Small intestine (tissue), 7 donors: ENCODE results near the gene FEZF1. TPM values are rescaled to one million over a fixed set of nuclear protein-coding genes. Genes with fewer than 3 reads are reported as not detected.

Source experiments
- DNase-seq, 2 donors: peaks; one replicate each; pipeline versions ENCODE4 v3.0.0 to v3.0.0-alpha.2; 2013
- FAIRE-seq: peaks from 2 replicates; lab custom pipeline; 2012; peaks lifted over from hg19 to GRCh38; lab: Jason Lieb, UNC
- H3K27ac ChIP-seq, 3 donors: one replicate each; pipeline ENCODE4 v1.5.1; 2013; ENCODE audit warnings: low read length in 2 of 3, mild to moderate bottlenecking in 2 of 3, control low read depth in 1 of 3, inconsistent platforms in 1 of 3, low read depth in 1 of 3, moderate library complexity in 1 of 3
- H3K27me3 ChIP-seq, 3 donors: one replicate each; pipeline ENCODE4 v1.6.1; 2013; ENCODE audit warnings: low read length in 3 of 3, inconsistent platforms in 1 of 3; ENCODE audit not compliant: control insufficient read depth in 3 of 3, insufficient read depth in 3 of 3
- H3K36me3 ChIP-seq, 3 donors: one replicate each; pipeline ENCODE4 v1.6.1; 2013; ENCODE audit warnings: low read length in 3 of 3, inconsistent platforms in 1 of 3, low read depth in 1 of 3, mild to moderate bottlenecking in 1 of 3, moderate library complexity in 1 of 3; ENCODE audit not compliant: control insufficient read depth in 3 of 3, insufficient read depth in 2 of 3
- H3K4me1 ChIP-seq, 3 donors: one replicate each; pipeline ENCODE4 v1.6.1; 2013; ENCODE audit warnings: low read length in 2 of 3, inconsistent platforms in 1 of 3, low read depth in 1 of 3, mild to moderate bottlenecking in 1 of 3, moderate library complexity in 1 of 3; ENCODE audit not compliant: control insufficient read depth in 3 of 3, insufficient read depth in 2 of 3
- H3K4me3 ChIP-seq, 3 donors: one replicate each; pipeline ENCODE4 v1.5.1; 2013; ENCODE audit warnings: low read length in 3 of 3, control low read depth in 1 of 3, inconsistent platforms in 1 of 3, low read depth in 1 of 3, mild to moderate bottlenecking in 1 of 3, moderate library complexity in 1 of 3
- H3K9me3 ChIP-seq, 2 donors: one replicate each; pipeline ENCODE4 v1.6.1; 2013; ENCODE audit warnings: low read depth in 1 of 2, low read length in 1 of 2; ENCODE audit not compliant: control insufficient read depth in 2 of 2, insufficient read depth in 1 of 2
- WGBS, 3 donors: extraction: QIAGEN DNeasy Blood & Tissue Kit; methylation state at CpG; one replicate each; pipeline ENCODE4 v1.1.7; 2013; 5-methylcytosine and 5-hydroxymethylcytosine counted together
- polyA plus RNA-seq, 4 donors: library from polyadenylated mRNA; stranded (reverse) in 3 of 4; unstranded in 1 of 4; fragments of 200-250 nt in 3 of 4; fragments of 120-200 nt in 1 of 4; gene quantifications; one replicate each; pipeline versions ENCODE4 v1.2.1 to v1.2.3, GENCODE V29; 2013
- donor health status: healthy with polysubstance abuse.
- donor health status: control.
- donor health status: control.
- donor health status: Bipolar disorder and iron deficiency.
- donor health status: healthy.

FEZF1 gene
- polyA plus RNA-seq, 4 donors, result not detected

DNA sequence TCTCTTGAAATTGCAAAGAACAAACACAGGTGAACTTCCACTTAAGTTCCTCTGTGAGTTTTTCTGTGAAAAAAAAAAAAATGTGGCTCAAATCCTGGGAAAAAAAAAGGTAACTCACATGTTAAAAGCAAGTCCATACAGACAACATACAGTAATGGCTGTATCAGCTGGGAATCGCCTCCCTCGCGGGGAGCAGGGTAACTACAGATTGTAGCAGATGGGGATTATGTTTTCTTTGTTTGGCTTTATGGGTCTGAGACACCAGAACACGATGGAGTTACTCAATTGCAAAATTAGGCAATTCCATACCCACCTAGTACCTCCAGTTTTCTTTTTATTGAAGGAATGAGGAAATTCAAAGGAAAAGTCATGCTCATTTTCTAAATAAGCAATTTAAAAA, 42.3 kb downstream of the FEZF1 start:
- DNase-seq (no peak), FAIRE-seq (no peak)
- Histone ChIP-seq H3K27me3 (peaks cover 0 to 2% (median 0%) of the 10 kb centered on the region in 3 donors), H3K4me3 (no peak overlapping the region), H3K27ac (no peak overlapping the region), H3K9me3 (no peaks in the 10 kb centered on the region), H3K4me1 (no peaks in the 10 kb centered on the region), H3K36me3 (no peaks in the 10 kb centered on the region)
- whole genome bisulfite sequencing, 3 donors, result 24 to 42% (median 35%) methylated on average over 4 of the region's 4 CpGs

DNA sequence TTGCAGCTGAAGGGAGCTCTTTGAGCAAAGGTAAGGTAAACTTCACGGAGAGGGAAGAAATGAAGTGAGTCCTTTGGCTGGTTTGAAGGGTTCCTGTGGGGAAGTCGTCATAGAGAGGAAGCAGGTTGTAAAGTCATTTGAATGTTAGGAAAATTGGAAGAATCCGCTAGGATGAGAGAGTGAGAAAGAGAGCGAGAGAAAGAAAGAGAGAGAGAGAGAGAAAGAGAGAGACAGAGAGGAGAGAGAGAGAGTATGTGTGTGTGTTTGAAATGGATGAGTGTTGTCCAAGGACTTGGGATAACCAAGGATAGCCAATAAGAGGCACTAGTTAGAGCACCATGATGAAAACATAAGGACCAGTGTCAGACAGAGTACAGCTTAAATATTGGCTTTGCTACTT, 43.1 kb downstream of the FEZF1 start:
- FAIRE-seq, result no peak
- 55 to 61% (median 55%) methylated on average over 4 of the region's 4 CpGs for WGBS, 3 donors

DNA sequence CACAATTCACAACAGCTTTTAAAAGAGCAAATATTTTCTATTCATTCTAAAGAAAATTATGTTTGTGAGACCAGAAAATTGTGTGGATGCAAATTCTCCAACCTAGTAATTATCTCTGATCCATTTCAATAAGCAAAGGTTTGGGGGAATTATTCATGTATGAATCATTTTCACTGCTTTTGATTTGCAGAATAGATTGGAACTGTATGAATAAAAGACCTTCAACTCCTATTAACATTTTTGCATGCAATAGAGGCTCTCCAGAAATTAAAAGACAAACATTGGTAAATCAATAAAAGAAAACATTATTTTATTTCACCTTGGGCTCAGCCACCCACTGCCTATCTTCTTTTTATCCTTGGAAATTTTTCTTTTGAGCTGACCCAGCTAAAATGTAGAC, 43.5 kb downstream of the FEZF1 start:
- Histone ChIP-seq H3K4me3 (no peak overlapping the region), H3K27me3 (peaks cover 0 to 2% (median 0%) of the 10 kb centered on the region in 3 donors), H3K4me1 (no peaks in the 10 kb centered on the region), H3K27ac (no peak overlapping the region), H3K36me3 (no peaks in the 10 kb centered on the region), H3K9me3 (no peaks in the 10 kb centered on the region)
- no peak for FAIRE-seq
- DNase-seq, result no peak

More for the DNA sequence above, 43.1 kb downstream of the FEZF1 start:
- no peaks in the 10 kb centered on the region for H3K9me3 ChIP-seq
- no peaks in the 10 kb centered on the region for H3K4me1 ChIP-seq
- no peaks in the 10 kb centered on the region for H3K36me3 ChIP-seq
- no peak overlapping the region for H3K27ac ChIP-seq
- H3K4me3 ChIP-seq, result no peak overlapping the region
- DNase-seq, result no peak
- peaks cover 0 to 2% (median 0%) of the 10 kb centered on the region in 3 donors for H3K27me3 ChIP-seq

DNA sequence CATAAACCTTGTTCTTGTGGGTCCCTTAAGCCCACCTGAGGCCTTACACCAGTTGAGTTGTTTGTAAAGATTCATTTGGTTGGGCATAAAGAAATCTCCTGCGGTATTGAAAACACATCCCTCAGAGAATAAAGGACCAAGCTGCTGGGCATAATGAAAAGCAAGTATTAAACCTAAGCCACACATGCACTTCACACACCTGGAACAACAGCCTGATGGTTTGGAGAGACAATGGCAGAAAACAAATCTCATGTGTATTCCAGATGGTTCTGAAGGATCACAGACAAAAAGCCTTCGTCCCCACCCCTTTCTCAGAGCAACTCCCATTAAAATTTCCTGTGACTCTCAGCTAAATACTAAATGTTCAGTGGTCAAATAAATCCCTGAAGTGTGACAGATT, 44.2 kb downstream of the FEZF1 start:
- H3K27me3 ChIP-seq, result peaks cover 0 to 2% (median 0%) of the 10 kb centered on the region in 3 donors
- no peak for DNase-seq
- H3K27ac ChIP-seq, result no peak overlapping the region
- no peaks in the 10 kb centered on the region for H3K4me1 ChIP-seq
- no peak overlapping the region for H3K4me3 ChIP-seq
- no peaks in the 10 kb centered on the region for H3K9me3 ChIP-seq
- FAIRE-seq, result no peak
- 42 to 57% (median 51%) methylated on average over 2 of the region's 2 CpGs for WGBS, 3 donors
- H3K36me3 ChIP-seq, result no peaks in the 10 kb centered on the region

DNA sequence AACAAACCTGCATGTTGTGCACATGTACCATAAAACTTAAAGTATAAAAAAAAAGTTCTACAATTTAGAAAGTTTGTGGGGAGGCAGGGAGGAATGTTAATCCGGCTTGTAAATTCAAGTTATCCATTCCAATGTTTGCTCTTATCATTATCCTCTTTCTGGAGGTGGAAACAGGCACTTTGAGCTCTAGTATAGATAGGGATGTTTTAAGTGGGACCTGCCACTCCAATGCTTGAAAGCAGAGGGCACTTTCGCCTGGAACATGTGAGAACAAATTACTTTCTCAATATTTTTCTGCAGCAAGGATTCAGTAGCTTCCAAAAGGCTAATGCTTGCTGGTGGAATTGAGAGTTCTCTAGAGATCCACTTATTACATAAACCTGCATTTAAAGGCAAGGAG, 45.6 kb downstream of the FEZF1 start:
- Histone ChIP-seq H3K27me3 (peaks cover 0 to 2% (median 0%) of the 10 kb centered on the region in 3 donors), H3K4me3 (no peak overlapping the region), H3K27ac (no peak overlapping the region), H3K4me1 (no peaks in the 10 kb centered on the region), H3K36me3 (no peaks in the 10 kb centered on the region), H3K9me3 (no peaks in the 10 kb centered on the region)
- no peak for FAIRE-seq
- WGBS, 3 donors, result 35 to 52% (median 51%) methylated on average over 2 of the region's 2 CpGs
- no peak for DNase-seq

DNA sequence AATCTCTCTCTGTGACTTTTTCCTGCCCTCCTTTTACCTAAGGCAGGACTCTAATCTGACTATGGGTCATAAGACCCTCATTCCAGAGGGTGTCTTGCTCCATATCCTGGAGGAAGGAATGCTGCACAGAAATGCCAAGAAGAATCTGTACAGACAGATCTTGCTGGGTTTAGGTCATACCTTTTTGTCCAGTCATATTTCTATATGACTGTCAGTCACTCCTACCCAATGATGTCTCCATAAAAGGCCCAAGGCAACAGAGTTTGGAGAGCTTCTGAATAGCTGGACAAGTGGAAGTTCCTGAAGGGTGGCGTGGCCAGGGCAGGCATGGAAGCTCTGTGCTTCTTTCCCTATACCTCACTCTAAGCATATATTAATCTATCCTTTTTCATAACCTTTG, 47.5 kb downstream of the FEZF1 start:
- FAIRE-seq (no peak), DNase-seq (no peak)
- Histone ChIP-seq H3K27me3 (peaks cover 0 to 3% (median 2%) of the 10 kb centered on the region in 3 donors), H3K36me3 (no peaks in the 10 kb centered on the region), H3K9me3 (no peaks in the 10 kb centered on the region), H3K27ac (no peak overlapping the region), H3K4me1 (no peaks in the 10 kb centered on the region), H3K4me3 (no peak overlapping the region)
- 57 to 71% (median 68%) methylated on average over 1 of the region's 1 CpG for WGBS, 3 donors

DNA sequence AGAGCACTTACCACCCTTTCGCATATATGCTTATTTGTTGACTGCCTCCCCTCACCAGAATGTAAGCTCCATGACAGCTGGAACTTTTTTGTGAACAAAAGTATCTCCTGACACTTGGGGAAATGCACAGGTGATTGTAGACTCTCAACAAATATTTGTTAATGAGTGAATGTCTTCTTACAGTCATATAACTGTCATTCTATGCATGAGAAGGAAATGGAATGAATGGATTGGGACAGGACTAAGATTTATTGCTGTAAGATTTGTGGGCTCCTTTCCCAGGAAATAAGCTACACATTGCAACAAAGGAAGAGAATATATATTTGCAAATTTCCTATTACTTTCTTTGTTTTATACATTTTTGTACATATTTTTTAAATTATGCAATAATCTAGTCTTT, 48.5 kb downstream of the FEZF1 start:
- peaks cover 0 to 3% (median 0%) of the 10 kb centered on the region in 3 donors for H3K27me3 ChIP-seq
- no peak for FAIRE-seq
- no peak overlapping the region for H3K4me3 ChIP-seq
- no peaks in the 10 kb centered on the region for H3K4me1 ChIP-seq
- no peak overlapping the region for H3K27ac ChIP-seq
- no peaks in the 10 kb centered on the region for H3K9me3 ChIP-seq
- WGBS, 3 donors, result 61 to 70% (median 70%) methylated on average over 1 of the region's 1 CpG
- H3K36me3 ChIP-seq, result no peaks in the 10 kb centered on the region
- DNase-seq, result no peak

DNA sequence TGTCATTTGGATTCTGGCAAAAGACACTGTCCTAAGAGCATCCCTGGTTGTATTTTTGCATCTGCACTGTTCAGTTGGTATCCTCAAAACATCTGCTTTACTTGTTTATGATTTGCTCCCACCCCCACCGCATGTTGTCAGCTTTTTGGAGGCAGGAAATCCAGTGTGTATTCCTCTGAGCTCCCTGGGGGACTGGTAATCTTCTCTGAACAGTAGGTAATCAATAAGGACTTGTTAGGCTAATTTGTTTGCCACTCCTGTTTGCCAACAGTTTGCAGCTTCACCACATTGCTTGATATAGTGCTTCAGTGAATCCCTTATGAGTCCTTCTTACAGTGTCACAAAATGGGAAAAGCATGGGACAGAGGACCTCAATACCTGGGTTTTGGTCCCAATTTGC, 49.1 kb downstream of the FEZF1 start:
- no peak for DNase-seq
- Histone ChIP-seq H3K27ac (no peak overlapping the region), H3K4me3 (no peak overlapping the region), H3K36me3 (no peaks in the 10 kb centered on the region), H3K9me3 (no peaks in the 10 kb centered on the region), H3K4me1 (no peaks in the 10 kb centered on the region), H3K27me3 (peaks cover 0 to 3% (median 0%) of the 10 kb centered on the region in 3 donors)
- no peak for FAIRE-seq
- 1 to 23% (median 6%) methylated on average over 1 of the region's 1 CpG for WGBS, 3 donors
